Stromal cell of bone marrow (primary cell): ENCODE results near the gene METTL25B.

Experiments
- DNase-seq: peaks from one replicate; pipeline ENCODE4 v3.0.0-alpha.2; 2012; ENCODE audit warnings: low read depth

Gene METTL25B

GRCh38 chr1:156768610-156769295, 40.5 kb downstream of the METTL25B start:
- DNase-seq, result no peak

GRCh38 chr1:156772222-156772621, 44.0 kb downstream of the METTL25B start:
- DNase-seq, result no peak

GRCh38 chr1:156772728-156773497, 44.6 kb downstream of the METTL25B start:
- no peak for DNase-seq

- no peak for DNase-seq
Observed at GRCh38 chr1:156773607-156774006, 45.3 kb downstream of the METTL25B start.

- DNase-seq, result no peak
Observed at GRCh38 chr1:156775799-156776198, 47.5 kb downstream of the METTL25B start.

GRCh38 chr1:156776942-156777341, 48.7 kb downstream of the METTL25B start:
- DNase-seq, result no peak

- no peak for DNase-seq
Observed at GRCh38 chr1:156777573-156777972, 49.3 kb downstream of the METTL25B start.

- DNase-seq, result peak; percentile 68
Observed at GRCh38 chr1:156781585-156782186, 53.4 kb downstream of the METTL25B start.

GRCh38 chr1:156785458-156785857, 57.2 kb downstream of the METTL25B start:
- no peak for DNase-seq
